ENCODE results near the gene CTDSPL.
A peak's percentile ranks its signal among the peaks of the same experiment; 100 is the strongest.

Gene CTDSPL

DNA sequence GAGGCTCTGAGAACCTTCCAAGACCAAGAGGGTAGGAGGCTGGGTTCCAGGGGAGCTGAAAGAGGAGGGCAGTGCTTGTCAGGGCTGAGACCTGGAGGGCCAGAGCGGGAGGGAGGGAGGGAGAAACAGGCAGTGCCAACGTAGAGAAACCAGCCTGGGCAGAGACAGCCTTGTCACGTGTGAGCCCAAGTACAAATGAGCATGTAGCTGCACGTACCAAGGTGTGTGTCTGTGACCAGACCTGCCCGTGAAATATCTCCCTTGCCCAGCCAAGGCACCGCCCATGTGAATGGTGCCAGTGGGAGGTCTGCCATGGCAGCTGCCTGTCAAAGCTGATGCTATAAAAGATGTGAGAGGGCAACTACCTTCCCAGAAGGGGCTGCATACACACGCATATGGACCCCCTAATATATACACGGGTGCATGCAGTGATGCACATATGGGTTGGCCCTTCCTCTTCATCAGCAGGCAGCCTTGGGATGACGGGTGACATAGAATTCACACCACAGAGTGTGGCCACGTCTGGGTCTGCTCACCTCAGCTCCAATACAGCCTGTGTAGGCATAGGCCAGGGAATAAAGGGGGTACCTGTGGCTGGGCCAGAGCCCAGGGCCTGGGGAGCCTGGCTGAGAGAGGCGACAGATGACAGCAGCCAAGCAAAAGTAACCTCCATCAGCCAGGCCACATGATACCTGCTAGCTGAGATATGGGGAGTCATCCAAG is 7.8 kb upstream of the CTDSPL start:
- no peak for DNase-seq

DNA sequence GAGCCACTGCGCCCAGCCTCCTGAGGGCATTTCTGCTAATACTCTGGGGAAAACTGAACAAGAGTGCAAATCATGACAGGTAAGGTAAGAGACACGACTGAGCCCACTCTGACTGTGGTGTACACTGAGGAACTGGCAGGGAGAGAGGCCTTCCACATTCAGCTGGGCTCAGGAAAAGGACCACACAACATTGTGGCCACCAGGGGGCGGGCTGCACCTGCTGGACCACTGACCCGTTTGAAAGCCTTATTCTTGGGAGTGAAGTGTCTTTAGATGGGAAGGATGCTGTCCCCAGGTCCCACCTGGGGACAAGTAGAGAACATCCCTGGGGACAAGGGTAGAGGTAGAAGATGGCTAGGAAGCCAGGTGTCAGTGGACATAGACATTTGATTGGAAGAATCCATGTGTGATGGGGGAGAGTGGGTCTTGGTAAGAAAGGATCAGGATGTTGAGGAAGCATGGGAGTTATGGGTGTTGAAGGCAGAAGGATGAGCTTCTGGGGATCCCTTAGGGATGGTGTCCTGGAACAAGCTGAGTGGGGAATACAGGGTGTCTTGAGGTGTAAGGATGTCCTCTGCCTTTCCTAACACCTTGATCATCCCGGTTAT is 6.2 kb upstream of the CTDSPL start:
- peak; percentile 67 to 70 for DNase-seq

DNA sequence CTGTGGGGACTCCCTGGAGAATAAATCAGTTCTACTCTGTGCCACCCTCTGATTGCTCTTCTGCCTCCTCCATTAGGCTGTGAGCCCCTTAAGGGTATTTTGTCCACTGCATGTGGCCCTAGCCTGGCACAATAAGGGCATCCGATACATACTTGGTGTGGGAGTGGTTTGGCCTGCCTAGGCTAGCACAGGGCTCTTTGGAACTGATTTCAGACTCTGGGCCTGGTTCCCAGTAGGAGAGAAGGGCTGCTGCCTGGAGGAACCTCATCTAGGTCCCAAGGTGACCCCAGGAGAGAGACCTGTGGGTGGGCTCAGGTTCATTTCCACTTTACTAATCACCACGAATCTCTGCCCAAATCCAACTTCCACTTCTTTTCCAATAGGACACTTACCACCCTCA is 5.3 kb upstream of the CTDSPL start:
- DNase-seq, result no peak

DNA sequence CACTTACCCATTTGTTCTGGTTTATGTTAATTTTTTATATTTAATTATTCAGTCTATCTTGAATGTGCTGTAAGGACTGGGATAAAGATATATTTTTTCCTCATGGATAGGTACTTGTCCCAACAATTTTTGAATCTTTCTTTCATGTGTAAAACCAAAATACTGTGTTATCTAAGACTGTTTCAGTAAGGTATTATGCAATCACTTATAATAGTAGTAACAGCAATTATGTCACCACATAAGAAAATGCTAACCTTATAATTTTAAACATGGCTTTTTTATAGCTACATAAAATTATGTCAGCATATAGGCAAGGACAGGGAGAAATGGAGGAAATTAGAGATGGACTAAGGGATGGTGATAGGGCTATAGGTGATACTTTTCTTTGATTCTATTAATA is 2.9 kb upstream of the CTDSPL start:
- no peak for DNase-seq

DNA sequence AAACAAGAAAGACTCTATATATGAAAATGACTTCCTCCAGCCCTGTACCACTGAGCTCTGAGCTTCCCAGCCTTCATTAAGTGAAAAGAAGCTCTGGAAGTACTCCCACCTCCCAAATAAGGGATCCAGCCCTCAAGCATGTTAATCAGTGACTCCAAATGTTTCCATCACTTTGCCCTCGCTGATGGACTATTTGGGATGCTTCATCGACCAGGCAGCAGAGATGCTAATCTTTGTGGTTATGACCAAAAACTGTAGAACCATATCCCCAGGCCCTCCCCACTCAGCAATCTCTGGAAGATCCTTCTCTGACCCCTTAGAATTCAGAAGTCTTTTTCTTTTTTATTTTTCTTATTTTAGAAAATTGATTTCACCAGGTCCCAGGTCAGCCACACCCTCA is 2.3 kb upstream of the CTDSPL start:
- DNase-seq, result no peak

DNA sequence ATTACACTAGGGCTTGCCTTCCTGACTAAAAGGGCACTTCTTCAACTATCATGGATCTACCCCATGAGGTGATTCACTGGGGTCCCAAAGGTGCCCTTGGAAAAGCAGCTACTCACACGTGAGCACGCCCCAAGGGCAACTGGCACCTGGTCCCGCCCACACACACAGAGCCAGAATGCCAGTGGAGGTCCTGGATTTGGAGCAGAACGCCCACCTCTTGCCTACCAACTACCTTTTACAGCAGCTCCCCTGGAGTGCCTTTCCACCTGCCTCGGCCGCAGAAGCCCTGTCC is 1.8 kb upstream of the CTDSPL start:
- DNase-seq, result no peak

DNA sequence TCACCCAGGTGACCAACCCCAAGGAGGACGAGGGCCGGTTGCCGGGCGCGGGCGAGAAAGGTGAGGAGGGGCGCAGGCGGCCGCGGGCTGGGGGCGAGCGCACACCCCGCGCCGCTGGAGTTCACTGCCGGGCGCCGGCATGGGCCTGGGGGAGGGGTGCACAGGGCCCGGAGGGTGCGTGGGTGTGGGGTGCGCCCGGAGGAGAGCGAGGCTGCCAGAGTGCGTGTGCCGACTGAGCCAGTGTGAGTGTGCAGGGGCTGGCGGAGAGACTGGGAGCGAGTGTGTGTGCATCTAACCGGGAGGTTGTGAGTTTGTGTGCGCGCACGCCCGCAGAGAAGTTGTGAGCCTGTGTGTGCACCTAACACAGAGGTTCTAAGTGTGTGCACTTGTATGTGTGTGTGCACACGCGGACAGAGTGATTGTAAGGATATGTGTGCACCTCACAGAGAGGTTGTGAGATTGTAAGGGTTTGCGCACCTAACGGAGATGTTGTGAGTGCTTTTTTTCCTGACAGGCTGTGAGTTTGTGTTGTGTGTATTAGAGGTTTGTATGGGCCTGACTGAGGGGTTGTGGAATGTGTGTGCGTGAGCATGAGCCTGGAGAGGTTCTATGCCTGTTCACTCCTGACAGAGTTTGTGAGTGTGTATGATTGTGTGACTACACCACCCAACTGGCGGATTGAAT is 681 bp downstream of the CTDSPL start:
- peak in 1 of 2 donors; percentile 22 for DNase-seq

DNA sequence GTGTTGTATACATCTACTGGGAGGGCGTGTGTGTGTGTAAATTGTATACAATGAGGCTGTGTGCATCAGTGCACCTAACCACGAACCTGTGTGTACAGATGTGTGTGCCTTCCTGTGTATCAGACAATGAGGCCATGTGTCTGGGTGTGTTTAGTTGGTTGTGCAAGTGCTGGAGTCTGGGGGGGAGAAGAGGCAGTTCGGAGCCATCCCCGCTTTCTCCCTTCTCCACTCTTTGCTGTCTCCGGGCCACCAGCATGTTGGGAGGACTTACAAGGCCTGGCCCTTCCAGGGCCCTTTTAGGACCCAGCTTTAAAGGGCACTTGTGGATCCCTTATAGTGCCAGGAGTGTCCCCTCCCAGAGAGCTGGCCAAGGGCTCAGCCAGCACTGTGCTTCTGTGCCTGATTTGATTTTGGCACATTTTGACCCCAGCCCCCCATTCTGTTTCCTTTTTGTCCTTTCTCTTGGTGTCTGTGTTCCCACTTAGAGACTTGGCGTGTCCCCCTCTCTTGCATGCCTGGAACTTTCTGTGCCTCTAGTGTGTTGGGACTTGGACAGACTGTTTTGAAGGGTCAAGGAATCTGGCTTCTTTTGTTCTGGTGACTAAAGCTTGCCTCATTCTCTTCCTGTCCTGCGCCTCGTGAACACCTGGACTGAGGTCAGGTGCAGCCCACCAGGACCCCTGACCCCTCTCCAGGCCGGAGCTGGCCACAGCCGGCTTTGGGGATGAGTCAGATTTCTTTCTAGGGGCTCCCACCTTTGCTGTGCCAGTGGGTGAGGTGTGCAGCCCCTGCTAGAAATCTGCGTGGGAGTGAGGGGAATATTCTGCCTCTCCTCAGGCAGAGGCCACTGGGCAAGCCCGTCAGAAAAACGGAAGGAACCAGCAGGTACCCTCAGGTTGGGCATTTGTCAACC is 1.5 kb downstream of the CTDSPL start:
- no peak for DNase-seq

DNA sequence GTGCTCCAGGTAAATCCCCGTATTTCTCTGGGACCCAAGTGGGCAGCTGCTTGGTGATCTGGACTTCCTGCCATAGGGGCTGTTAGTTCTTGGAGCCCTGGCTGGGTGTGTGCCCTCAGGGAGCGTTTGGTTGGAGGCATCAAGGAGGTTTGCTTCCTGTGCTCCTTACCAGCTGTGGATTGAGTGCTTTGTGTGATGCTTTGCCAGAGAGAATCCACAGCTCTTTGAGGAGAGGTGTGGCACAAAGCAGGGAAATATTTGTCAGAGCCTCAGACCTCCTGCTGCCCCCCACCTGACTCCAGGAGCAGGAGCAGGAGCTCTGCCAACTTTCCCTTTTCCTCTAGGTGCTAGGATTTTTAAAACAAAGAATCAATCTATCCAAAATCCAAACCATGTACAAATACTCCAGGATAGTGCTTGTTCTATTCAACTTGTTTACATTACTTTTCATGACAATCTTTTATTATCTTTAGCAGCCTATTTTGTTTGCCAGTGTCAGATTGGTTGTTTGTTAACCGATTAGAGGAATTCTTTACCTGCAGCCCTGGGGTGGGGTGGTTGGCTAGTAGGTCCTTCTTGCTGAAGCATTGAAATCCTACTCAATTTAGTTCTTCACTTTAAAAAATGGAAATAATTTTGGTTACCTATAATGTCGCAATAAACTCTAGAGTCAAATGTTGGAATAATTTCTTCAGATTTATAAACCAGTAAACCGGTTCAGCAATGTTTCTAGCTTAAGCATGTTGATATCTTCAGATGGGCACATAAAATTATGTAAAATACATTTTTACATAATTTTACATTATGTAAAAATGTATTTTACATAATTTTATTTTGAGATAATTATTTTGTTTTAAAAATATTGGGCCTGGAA is 2.5 kb downstream of the CTDSPL start:
- DNase-seq, result no peak

DNA sequence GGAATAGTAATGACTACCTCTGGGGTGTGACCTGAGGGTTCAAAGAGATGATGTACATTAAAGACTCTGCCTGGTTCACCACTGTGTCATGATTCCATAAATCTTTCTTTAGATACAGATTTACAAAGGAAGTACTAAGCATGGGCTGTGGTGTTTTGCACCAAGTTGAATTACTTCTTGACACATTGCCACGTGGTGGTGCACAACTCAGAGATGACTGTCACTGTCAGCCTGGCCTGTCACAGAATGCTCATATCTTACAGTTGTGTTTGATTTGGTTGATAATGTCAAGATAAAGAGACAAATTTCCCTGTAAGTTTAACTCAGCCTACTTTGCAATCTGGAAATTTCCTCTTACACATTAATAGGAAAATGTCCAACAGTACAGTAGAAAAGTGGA is 3.2 kb downstream of the CTDSPL start:
- DNase-seq, result no peak

DNA sequence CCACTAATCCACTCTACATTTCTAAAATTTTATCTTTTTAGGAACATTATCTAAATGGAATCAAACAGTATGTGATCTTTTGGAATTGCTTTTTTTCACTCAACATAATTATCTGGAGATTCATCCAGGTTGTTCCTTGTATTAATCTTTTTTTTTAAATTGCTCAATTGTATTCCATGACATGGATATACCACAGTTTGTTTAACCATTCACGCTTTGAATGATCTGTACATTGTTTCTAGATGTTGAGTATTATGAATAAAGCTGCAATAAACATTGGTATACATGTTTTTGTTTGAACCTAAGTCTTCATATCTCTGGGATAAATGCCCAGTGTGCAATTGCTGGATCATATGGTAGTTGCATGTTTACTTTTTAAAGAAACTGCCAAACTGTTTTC is 5.5 kb downstream of the CTDSPL start:
- DNase-seq, result no peak

DNA sequence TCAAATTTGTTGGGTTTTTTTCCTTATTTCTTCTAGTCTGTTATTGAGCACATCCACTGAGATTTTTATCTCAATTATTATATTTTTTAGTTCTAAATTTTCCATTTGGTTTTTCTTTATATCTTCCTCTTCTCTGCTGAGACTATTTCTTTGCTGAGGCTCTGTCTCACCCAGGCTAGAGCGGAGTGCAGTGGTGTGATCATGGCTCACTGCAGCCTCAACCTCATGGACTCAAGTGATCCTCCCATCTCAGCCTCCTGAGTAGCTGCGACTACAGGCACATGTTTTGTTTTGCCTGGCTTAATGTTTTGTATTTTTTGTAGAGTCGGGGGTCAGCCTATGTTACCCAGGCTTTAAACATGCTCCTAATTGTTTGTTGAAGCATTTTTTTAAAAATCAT is 10.2 kb downstream of the CTDSPL start:
- DNase-seq, result no peak

DNA sequence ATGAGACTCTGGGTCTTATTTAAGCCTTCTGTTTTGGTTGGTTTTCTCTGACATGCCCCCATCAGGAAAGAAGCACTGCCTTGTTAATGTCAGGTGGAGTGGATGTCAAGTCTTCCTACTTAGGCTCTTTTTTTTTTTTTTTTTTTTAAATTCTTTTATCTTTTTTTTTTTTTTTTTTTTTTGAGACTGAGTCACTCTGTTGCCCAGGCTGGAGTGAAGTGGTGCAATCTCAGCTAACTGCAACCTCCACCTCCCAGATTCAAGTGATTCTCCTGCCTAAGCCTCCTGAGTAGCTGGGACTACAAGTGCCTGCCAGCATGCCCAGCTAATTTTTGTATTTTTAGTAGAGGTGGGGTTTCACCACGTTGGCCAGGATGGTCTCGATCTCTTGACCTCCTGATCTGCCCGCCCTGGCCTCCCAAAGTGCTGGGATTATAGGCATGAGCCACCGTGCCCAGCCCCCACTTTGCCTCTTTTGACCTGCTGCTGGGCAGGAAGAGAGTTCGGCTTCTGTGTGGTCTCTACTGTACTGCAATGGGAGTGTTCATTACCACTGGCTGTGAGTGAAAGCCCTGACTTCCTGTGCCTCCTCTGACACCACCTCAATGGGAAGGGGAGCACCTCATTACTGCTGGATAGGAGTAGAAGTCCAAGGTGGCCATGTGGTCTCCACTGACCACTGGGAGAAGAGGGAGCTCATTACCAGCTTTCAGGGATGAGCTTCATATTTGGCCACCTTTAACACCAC is 10.9 kb downstream of the CTDSPL start:
- no peak for DNase-seq

DNA sequence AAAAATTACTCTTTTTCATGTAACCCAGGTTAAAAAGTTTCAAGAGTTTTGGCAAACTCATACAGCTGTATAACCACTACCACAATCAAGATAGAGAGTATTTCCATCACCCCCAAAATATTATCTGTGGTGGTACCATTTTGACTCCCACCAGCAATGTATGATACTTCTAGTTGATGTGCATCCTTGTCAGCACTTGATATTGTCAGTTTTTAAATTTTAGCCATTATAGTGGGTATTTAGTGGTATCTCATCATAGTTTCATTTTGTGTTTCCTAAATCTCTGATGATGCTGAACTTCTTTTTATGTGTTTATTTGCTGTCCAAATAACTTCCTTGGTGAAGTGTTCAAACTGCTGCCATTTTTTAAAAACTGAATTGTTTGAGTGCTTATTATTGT is 14.6 kb downstream of the CTDSPL start:
- DNase-seq, result no peak

DNA sequence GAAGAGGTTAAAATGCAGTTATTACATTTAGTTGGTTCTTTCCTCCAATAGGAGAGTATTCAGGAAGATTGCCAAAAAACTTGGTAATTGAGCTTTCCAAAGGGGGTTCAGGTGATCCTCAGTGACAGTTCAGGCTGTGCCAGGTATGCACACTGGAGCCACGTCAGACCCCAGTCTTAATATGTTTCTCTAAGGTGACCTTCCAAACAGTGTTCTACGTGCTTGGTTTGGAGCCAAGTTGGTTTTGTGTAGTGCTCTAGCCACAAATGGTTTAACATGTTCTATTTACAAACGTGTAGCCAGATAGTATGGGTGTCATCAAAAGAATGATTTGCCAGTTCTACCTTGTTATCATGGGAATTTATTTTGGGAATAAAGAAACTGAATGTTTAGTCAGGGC is 21.0 kb downstream of the CTDSPL start:
- no peak for DNase-seq

DNA sequence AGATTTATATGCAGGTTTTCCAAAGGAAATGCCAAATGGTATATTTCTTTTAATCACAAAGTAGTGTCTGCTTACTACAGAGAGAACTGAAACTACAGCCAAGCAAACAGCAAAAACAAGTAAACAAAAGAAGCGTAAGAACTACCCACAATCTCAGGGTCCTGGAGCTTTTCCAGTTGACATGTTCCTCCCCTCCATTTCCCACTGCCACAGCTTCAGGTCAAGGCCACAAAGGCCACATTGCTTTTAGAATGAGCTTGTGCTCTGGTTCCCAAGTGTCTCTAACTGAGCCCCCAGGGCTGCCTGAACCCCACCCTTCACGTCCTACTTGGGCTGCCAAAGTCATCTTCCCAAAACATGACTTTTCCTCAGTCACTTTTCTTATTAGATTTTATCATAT is 24.1 kb downstream of the CTDSPL start:
- DNase-seq, result no peak

DNA sequence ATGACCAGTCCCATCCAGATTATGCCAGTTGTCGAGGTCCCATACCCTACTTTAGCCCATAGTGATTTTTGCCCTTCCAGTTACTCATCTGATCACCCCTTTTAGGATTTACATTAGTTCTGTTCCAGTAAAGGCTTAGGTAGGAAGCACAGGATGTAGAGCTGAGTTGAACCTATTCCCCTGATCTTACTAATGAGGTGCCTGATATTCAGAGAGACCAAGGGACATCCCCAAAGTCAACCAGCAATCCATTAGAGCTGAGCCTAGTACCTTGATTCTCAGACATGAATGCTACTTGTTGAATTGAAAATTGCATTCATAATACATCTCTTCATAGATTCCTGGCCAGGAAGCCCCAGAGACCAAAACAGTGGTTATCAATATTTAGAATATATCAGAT is 24.7 kb downstream of the CTDSPL start:
- no peak for DNase-seq

DNA sequence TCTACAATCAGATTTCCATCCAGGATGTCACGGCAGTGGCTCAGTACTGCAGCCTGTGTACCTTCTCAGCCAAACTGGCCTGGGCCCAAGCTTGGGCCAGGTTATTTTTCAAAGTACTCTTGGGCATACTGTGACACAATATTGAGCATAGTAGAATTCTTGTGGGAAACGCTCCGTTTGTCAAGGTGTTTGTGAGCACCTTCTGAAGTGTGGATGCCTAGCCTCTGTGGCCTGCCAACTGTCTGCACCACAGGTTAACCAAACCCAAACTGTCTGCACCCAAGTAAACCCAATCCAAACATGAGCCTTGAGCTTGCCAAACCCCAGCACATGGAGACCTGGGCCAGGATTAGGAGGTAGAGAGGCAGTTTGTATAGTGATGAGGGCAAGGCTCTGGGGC is 25.4 kb downstream of the CTDSPL start:
- DNase-seq, result no peak

DNA sequence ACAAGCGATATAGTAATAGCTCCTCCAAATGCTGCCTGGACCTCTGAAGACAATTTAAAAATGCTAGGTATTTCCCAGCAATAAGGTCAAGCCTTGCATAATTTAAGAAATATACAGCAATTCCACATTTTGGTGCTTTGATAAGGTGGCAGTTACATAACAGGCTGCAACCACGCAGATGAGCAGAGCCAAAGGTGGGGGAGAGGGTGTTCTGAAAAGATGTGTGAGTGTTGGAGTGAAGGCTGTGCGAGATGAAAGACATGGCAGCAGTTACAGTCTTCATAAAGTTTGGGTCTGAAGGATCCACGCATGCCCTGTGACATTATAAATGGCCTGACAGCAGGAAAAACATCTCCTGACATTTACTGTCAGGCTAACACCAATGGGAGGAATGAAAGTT is 26.1 kb downstream of the CTDSPL start:
- no peak for DNase-seq

DNA sequence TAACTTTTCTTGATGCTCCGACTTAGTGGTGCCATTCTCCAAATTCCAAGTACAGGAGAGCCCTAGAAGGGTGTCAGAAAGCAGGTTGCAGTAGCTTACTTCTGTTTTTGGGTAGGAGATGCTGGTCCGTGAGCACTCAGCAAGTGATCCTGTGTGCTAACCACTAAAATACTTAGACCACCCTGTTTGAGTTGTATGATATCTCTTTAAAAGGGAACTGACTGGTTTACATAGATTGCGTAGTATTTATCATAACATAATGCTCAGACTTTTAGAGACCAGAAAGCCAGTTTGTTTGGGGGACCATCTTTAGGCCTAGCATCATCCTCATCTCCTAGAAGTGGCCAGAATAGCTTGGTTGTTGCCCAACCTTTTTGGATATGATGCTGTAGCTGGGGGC is 26.7 kb downstream of the CTDSPL start:
- no peak for DNase-seq

DNA sequence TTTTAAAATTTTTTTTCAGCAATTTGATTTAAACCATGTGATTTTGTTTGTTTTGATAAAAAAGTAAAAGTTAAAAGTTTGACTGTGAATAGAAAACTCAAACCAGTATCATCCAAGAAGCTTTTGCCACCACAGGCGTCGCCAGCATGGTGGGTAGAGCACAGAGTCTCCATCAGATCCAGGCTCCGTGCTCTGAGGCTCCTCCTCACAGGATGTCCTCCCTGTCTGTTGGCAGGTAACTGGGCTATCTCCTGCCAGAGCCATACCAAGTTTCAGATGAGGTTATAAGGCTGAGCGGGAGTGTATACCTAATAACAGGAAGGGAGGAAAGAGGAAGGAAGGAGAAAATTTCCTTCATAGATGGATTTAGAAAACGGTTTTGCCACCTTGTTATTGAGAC is 28.8 kb downstream of the CTDSPL start:
- DNase-seq, result no peak

DNA sequence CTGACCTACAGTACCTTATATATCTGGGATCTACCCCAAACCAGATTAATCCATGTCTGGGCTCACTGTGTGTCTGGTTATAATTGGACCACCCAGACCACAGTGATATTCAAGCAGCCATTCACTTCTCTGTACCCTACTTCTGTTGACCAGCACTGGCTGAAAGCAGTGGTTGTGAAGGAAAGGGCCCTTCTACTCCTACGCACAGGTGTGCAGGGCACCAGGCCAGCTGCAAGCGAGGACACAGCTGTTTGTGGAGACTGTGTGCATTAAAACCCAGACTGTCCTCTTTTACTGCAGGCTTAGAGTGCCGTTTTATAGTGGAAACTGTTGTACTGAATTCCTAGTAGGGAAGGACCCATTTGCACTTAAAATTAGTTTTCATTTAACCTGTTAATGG is 29.5 kb downstream of the CTDSPL start:
- no peak for DNase-seq

Measured in CD4-positive, alpha-beta T cell treated with Interferon alpha-2 for 1 hour (primary cell).